Measurements from ENCODE around the gene TMEM41B. TPM values are rescaled to one million over a fixed set of nuclear protein-coding genes. Genes with fewer than 3 reads are reported as not detected.

The TMEM41B gene
- 20.8 and 36.7 TPM in 2 replicates for total RNA-seq (2012; rRNA removed)
- 20.8 and 21.5 TPM in 2 replicates for polyA plus RNA-seq (2012; rRNA removed)
- 5.3 and 16.1 TPM in 2 replicates for polyA plus RNA-seq (2012; cell fraction: cytosol; rRNA removed)
- 23.5 and 44.3 TPM in 2 replicates for polyA plus RNA-seq (2012; cell fraction: nucleus; rRNA removed; ENCODE audit: low replicate concordance)
- percentile 81 among the genes with signal in this experiment for Bru-seq, nascent RNA
- BruChase-seq, experiment 1, labeled RNA remaining after a 6-hour chase: percentile 91 among the genes with signal in this experiment
- percentile 88 among the genes with signal in this experiment for BruChase-seq, experiment 2, labeled RNA remaining after a 2-hour chase
- long read RNA-seq, transcript TMEM41B-204 (7 exons, 3,968 nt): major isoform, 23 of 37 reads
- long read RNA-seq, partial matches to known transcripts: 0 of 37 reads
- long read RNA-seq, other reads (novel, unspliced or antisense): 10 of 37 reads

GRCh38 chr11:9314291-9315077 lies at the start of gene TMEM41B:
Gene TMEM41B, minus strand, starts transcription at chr11:9314593. Its CDS starts 152 bp downstream, at chr11:9314441.
- intact Hi-C loops (cut with micrococcal nuclease): loop anchor here (1.0 to 5.0 kb wide), 2 partner anchors 50 to 73 kb away; no protein-coding TSS in a partner anchor
- Histone ChIP-seq H4K20me1 (ENCODE audit: insufficient read depth, low read length) (peaks cover 18% of the 10 kb centered on the region; the same call in 1 of the 2 replicates), H2BK5ac (ENCODE audit: low read depth, low read length, poor library complexity, severe bottlenecking) (peak within 1 kb of the TSS; percentile 88), H3K4me2 (ENCODE audit: low read depth, low read length) (peak within 1 kb of the TSS; percentile 96), H2AK9ac (replicated peaks; ENCODE audit: low read depth, low read length, poor library complexity) (peak within 1 kb of the TSS; percentile 88), H3K9ac (ENCODE audit: low read depth, low read length) (peak within 1 kb of the TSS; percentile 94), H3K9me3 (ENCODE audit: control insufficient read depth, insufficient read depth, low read length) (no peaks in the 10 kb centered on the region), H2AFZ (replicated peaks; ENCODE audit: low read length, poor library complexity) (peak within 1 kb of the TSS; percentile 86), H3K79me1 (ENCODE audit: low read depth in 1 of 2, low read length in 2 of 2) (peaks cover 13 to 36% of the 10 kb centered on the region in 2 experiments; a peak in 2 of 4 replicates), H2BK20ac (ENCODE audit: low read depth, low read length) (peak within 1 kb of the TSS; percentile 35), H3K18ac (ENCODE audit: low read depth, low read length) (peak within 1 kb of the TSS; percentile 89), H3K56ac (ENCODE audit: extremely low read depth, insufficient read depth, low read length) (peak within 1 kb of the TSS; percentile 84), H3K4me1 (ENCODE audit: control insufficient read depth, insufficient read depth, low read length) (peaks cover 4% of the 10 kb centered on the region), H4K8ac (ENCODE audit: low read depth in 2 of 2, low read length in 2 of 2) (peak within 1 kb of the TSS; percentile 96 to 100), H4K5ac (ENCODE audit: low read depth, low read length) (peak within 1 kb of the TSS; percentile 99), H3K36me3 (ENCODE audit: control insufficient read depth, insufficient read depth, low read length) (no peaks in the 10 kb centered on the region; the same call in 1 of the 2 replicates), H2BK120ac (ENCODE audit: low read depth, low read length) (peak within 1 kb of the TSS; percentile 73), H2AK5ac (ENCODE audit: low read depth, low read length) (peak within 1 kb of the TSS; percentile 93), H3K27me3 (ENCODE audit: control insufficient read depth, insufficient read depth, low read length) (no peaks in the 10 kb centered on the region), H3K4me3 (ENCODE audit: insufficient read depth, low read depth, low read length) (peak within 1 kb of the TSS; percentile 59), H4K91ac (ENCODE audit: insufficient read depth, low read depth, low read length) (peak within 1 kb of the TSS; percentile 89), H3K14ac (replicated peaks; ENCODE audit: low read depth, low read length) (peak within 1 kb of the TSS; percentile 85), H3K23ac (ENCODE audit: low read depth, low read length) (peak within 1 kb of the TSS; percentile 80), H2BK15ac (ENCODE audit: low read depth, low read length) (peak within 1 kb of the TSS; percentile 80; the same call in 2 of the 3 replicates), H3K9me1 (ENCODE audit: insufficient read depth, low read length) (peaks cover 13% of the 10 kb centered on the region), H3K27ac (ENCODE audit: insufficient read depth, low read length) (peak within 1 kb of the TSS; percentile 83), H3K4ac (ENCODE audit: low read depth, low read length) (peak within 1 kb of the TSS; percentile 86)
- ChIA-PET POLR2A (ENCODE audit: unreplicated experiment) (no interaction called here), CTCF (interaction anchor here (1.5 kb wide), 1 partner anchor 27 kb away, joined by 5 read pairs; no protein-coding TSS in a partner anchor)
- DNase-seq: peak; percentile 98
- in situ Hi-C loops (cut with MboI; ENCODE audit: low sequenced_read_pairs): no loop called here
- no TSS peak for BruUV-seq (replicated peaks)
- dilution Hi-C loops (cut with HindIII; ENCODE audit: low sequenced_read_pairs, unreplicated experiment): no loop called here
- ATAC-seq (ENCODE audit: low read depth): peak; percentile 99
- 2% methylated on average over 19 of the region's 71 CpGs; no CpG with 5 or more reads in 1 of the 2 experiments for WGBS, 2 experiments (ENCODE audit: extremely low coverage in 2 of 2, insufficient read length in 1 of 2)
- TF ChIP-seq NFE2L2 (IDR thresholded peaks at IDR 0.05; ENCODE audit: low read depth, low read length) (0 out of 2 replicates have a peak, but pooled peaks have one; percentile 29), RCOR1 (IDR thresholded peaks at IDR 0.05; ENCODE audit: insufficient replicate concordance, low read length) (no peak), RFX5 (IDR thresholded peaks at IDR 0.05; ENCODE audit: low read depth, low read length) (no peak), BHLHE40 (IDR thresholded peaks at IDR 0.05; ENCODE audit: low read depth, low read length) (peak; percentile 64; the same call in 1 of the 2 replicates), MXI1 (IDR thresholded peaks at IDR 0.05; ENCODE audit: borderline replicate concordance, low read depth, low read length) (no peak; the same call in 1 of the 2 replicates), MAZ (IDR thresholded peaks at IDR 0.05; ENCODE audit: borderline replicate concordance, low read depth, low read length) (peak; percentile 57; the same call in 1 of the 2 replicates), MAFK (IDR thresholded peaks at IDR 0.05; ENCODE audit: low read depth, low read length) (peak; percentile 70), CHD1 (IDR thresholded peaks at IDR 0.05; ENCODE audit: low read depth, low read length) (no peak), CEBPB (IDR thresholded peaks at IDR 0.05; ENCODE audit: low read depth, low read length) (peak; percentile 58), RAD21 (IDR thresholded peaks at IDR 0.05; ENCODE audit: low read length) (peak; percentile 25; the same call in 1 of the 2 replicates), POLR2A (IDR thresholded peaks at IDR 0.05; ENCODE audit: low read depth, low read length) (peak; percentile 82), SMC3 (IDR thresholded peaks at IDR 0.05; ENCODE audit: low read depth, low read length) (no peak), ELK1 (IDR thresholded peaks at IDR 0.05; ENCODE audit: borderline replicate concordance, low read depth, low read length) (0 out of 2 replicates have a peak, but pooled peaks have one; percentile 13)
- TF ChIP-seq, protein P1, sequence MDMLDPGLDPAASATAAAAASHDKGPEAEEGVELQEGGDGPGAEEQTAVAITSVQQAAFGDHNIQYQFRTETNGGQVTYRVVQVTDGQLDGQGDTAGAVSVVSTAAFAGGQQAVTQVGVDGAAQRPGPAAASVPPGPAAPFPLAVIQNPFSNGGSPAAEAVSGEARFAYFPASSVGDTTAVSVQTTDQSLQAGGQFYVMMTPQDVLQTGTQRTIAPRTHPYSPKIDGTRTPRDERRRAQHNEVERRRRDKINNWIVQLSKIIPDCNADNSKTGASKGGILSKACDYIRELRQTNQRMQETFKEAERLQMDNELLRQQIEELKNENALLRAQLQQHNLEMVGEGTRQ (IDR thresholded peaks at IDR 0.05; ENCODE audit: low read depth, low read length): no peak
